Measurements from ENCODE around the gene PPP1R9B.

The PPP1R9B gene

DNA sequence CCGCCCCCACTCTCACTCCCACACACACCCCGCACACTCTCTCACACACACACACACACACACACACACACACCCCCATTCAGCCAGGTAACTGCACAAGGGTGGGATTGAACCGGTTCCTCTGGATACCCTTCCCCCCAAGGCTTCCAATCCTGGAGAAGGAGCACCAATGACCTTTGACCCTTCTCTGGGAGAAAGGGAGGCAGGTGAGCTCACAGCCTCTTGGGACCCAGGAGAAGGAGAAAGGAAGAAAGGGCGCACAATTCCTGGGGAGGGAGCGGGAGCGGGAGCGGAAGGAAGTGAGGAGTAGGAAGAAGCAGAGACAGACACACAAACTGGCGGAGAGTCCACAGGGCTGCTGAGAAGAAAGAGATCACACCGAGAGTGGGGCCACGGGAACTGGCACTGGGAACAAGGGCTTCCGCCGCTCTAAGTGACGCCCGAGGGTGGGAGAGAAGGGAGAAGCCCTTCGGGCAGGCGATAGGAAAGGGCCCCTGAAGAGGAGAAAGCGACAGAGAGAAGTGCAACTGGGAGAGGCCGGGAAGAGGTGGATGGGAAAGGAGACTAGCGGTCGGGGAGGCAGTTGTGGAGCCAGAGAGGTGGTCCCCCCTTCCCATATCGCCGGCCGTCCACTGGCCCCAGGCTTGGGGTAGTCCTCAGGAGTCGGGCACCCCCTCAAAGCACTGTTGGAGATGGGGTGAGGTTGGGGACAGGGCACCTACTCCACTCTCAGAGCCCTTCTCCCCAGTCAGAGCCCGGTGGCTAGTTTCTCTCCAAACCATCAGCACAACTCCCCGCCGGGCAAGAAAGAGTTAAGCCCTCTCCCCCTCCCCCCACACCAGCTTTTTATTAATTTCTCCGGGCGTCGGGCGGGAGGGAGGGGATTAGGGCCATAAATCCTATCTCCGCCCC, 21.8 kb downstream of the PPP1R9B start:
- DNase-seq (ENCODE audit: low read depth) = no peak
- H3K4me3 ChIP-seq (ENCODE audit: low read length) = no peak overlapping the region
- TF ChIP-seq CTCF (IDR thresholded peaks at IDR 0.05; ENCODE audit: insufficient read depth, low read depth, low read length, missing control alignments) = no peak

- H3K4me3 ChIP-seq (ENCODE audit: low read length) = no peak overlapping the region
- DNase-seq (ENCODE audit: low read depth) = peak; percentile 48
- TF ChIP-seq CTCF (IDR thresholded peaks at IDR 0.05; ENCODE audit: insufficient read depth, low read depth, low read length, missing control alignments) = no peak
Observed at GRCh38 chr17:50127697-50128361, 22.6 kb downstream of the PPP1R9B start.

- H3K4me3 ChIP-seq (ENCODE audit: low read length) = no peak overlapping the region
- DNase-seq (ENCODE audit: low read depth) = no peak
- TF ChIP-seq CTCF (IDR thresholded peaks at IDR 0.05; ENCODE audit: insufficient read depth, low read depth, low read length, missing control alignments) = no peak
Observed at GRCh38 chr17:50125420-50125997, 25.0 kb downstream of the PPP1R9B start.

DNA sequence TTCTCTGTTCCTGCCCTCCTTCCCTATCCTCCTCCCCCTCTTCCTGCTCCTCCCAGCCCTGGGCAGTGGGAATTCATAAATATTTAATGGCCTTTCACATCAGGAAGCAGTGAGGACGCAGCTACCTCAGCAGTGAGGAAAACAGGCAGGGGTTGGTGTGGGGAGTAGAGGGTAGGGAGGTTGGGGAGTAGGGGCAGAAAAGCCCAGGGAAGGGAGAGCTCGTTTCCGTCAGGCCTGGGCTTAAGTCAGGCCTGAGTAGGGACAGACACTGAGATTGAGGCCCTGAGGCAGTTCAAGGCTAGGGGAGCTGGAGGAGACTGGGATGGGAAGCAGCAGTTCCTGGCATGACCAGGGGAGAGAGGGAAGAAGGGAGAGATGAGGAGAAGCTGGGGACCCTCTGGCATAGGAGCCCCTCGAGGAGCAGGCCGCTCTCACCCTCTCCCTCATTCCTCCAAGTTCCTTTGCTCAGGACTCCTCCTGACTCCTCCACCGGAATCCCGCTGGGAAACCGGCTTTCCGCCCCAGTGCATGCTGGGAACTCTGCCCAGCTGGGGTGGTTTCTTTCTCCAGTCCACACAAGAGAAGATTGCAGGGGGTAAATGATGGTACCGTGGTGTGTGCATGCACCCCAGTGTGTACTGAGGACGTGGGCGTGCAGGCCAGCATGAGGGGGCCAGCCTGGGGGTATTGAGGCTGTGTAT, 26.7 kb downstream of the PPP1R9B start:
- no peak overlapping the region for H3K4me3 ChIP-seq (ENCODE audit: low read length)
- no peak for TF ChIP-seq CTCF (IDR thresholded peaks at IDR 0.05; ENCODE audit: insufficient read depth, low read depth, low read length, missing control alignments)
- DNase-seq (ENCODE audit: low read depth) = no peak

DNA sequence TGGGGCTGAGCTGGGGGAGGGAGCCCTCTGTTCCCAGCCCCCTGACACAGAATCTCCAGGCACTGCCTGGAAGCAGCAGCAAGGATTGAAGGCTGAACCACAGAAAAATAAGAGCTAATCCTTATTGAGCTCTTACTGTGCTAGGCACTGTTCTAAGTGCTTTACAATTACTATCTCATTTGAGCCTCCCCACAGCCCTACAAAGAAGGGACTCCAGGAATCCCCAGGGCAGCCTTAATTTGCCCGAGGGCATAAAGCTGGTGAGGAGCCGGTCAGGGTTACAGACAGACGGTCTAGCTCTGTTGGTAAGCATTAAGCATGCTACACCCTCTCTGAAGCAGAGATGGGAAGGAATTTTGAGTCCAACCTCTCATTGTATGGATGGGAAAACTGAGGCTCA, 27.5 kb downstream of the PPP1R9B start:
- no peak overlapping the region for H3K4me3 ChIP-seq (ENCODE audit: low read length)
- no peak for TF ChIP-seq CTCF (IDR thresholded peaks at IDR 0.05; ENCODE audit: insufficient read depth, low read depth, low read length, missing control alignments)
- DNase-seq (ENCODE audit: low read depth) = no peak

GRCh38 chr17:50120475-50121253, 29.8 kb downstream of the PPP1R9B start:
- no peak for TF ChIP-seq CTCF (IDR thresholded peaks at IDR 0.05; ENCODE audit: insufficient read depth, low read depth, low read length, missing control alignments)
- no peak overlapping the region for H3K4me3 ChIP-seq (ENCODE audit: low read length)
- DNase-seq (ENCODE audit: low read depth) = no peak

Measured in epithelial cell of esophagus (primary cell).